Measurements from ENCODE around the gene AGPS. TPM values are rescaled to one million over a fixed set of nuclear protein-coding genes. Genes with fewer than 3 reads are reported as not detected.

The AGPS gene
- total RNA-seq, 1 experiment from 2014 or later, result 54.0 TPM

DNA sequence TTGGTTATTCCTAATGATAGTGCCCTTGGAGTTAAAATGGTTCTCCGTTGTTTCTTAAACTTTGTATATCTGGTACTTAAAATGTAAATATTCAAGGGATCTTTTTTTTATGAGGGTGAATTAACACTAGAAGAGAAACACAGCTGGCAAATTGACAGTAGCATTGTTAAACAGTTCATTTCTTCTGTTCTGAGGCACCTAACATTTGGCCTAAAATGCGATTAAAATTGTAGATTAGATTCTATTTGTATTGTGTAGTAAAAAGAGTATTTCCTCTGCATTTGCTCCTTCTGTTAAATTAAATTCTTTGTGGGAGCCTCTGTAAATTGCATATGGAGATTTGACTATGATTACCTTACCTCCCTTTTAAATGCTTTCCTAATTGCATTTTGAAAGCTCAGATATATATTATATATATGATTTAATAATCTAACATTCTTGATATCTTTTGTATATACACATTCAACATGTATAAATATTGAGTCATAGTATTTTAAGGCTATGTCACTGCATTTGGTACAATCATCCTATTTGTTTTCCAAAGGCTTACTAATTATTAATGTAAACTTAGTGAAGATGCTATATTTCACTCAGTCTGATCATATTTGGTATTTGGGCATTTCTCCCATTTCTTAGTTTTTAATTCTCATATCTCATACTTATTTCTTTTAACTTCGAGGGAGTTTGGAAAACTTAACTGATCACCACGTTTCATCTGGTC is 124.4 kb downstream of the AGPS start:
- Histone ChIP-seq H3K4me1 (ENCODE audit: low read length) (peaks cover 2% of the 10 kb centered on the region; the same call in 1 of the 2 replicates), H3K4me3 (ENCODE audit: low read length) (no peak overlapping the region), H3K27me3 (ENCODE audit: low read length) (no peaks in the 10 kb centered on the region), H3K36me3 (ENCODE audit: insufficient read depth, low read length) (peaks cover 33% of the 10 kb centered on the region; the same call in 1 of the 2 replicates), H2AFZ (ENCODE audit: low read length) (no peak overlapping the region), H3K9me2 (replicated peaks; ENCODE audit: insufficient read depth, low read length) (no peaks in the 10 kb centered on the region), H3K9ac (ENCODE audit: low read length) (no peak overlapping the region), H3K4me2 (ENCODE audit: low read depth, low read length, poor library complexity, severe bottlenecking) (no peak overlapping the region), H3K79me2 (ENCODE audit: low read length) (peaks cover 6% of the 10 kb centered on the region), H3K27ac (ENCODE audit: low read length) (no peak overlapping the region), H4K20me1 (ENCODE audit: insufficient read depth, low read depth, low read length) (no peaks in the 10 kb centered on the region), H3K9me3 (ENCODE audit: low read length) (no peaks in the 10 kb centered on the region)
- DNase-seq, result no peak

- Histone ChIP-seq H4K20me1 (ENCODE audit: insufficient read depth, low read depth, low read length) (no peaks in the 10 kb centered on the region), H3K9me3 (ENCODE audit: low read length) (no peaks in the 10 kb centered on the region), H3K4me3 (ENCODE audit: low read length) (no peak overlapping the region), H3K9me2 (replicated peaks; ENCODE audit: insufficient read depth, low read length) (no peaks in the 10 kb centered on the region), H2AFZ (ENCODE audit: low read length) (no peak overlapping the region), H3K4me2 (ENCODE audit: low read depth, low read length, poor library complexity, severe bottlenecking) (no peak overlapping the region), H3K27ac (ENCODE audit: low read length) (no peak overlapping the region), H3K79me2 (ENCODE audit: low read length) (peaks cover 3% of the 10 kb centered on the region), H3K9ac (ENCODE audit: low read length) (no peak overlapping the region), H3K4me1 (ENCODE audit: low read length) (peaks cover 2% of the 10 kb centered on the region; the same call in 1 of the 2 replicates), H3K36me3 (ENCODE audit: insufficient read depth, low read length) (peaks cover 35% of the 10 kb centered on the region; the same call in 1 of the 2 replicates), H3K27me3 (ENCODE audit: low read length) (no peaks in the 10 kb centered on the region)
- no peak for DNase-seq
Measured at GRCh38 chr2:177518754-177519153, 126.2 kb downstream of the AGPS start.

DNA sequence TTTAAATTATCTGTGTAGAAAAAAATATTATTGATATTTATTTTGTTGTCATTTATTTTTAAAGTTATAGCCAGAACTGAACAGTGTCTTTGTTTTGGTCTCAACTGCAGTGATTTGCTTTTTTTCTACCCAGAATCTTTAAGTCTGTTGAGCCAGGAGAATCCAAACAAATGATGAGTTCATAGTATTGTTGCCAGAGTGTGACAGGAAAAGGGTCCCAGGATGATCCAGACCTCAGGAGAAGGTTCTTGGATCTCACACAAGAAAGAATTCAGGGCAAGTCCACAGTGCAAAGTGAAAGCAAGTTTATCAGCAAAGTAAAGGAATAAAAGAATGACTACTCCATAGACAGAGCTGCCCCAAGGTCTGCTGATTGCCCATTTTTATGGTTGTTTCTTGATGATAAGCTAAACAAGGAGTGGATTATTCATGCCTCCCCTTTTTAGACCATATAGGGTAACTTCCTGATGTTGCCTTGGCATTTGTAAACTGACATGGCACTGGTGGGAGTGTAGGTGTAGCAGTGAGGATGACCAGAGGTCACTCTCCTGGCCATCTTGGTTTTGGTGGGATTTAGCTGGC is 127.1 kb downstream of the AGPS start:
- Histone ChIP-seq H3K36me3 (ENCODE audit: insufficient read depth, low read length) (peaks cover 32% of the 10 kb centered on the region; the same call in 1 of the 2 replicates), H3K27ac (ENCODE audit: low read length) (no peak overlapping the region), H3K4me1 (ENCODE audit: low read length) (no peaks in the 10 kb centered on the region), H3K4me2 (ENCODE audit: low read depth, low read length, poor library complexity, severe bottlenecking) (no peak overlapping the region), H3K9ac (ENCODE audit: low read length) (no peak overlapping the region), H3K79me2 (ENCODE audit: low read length) (peaks cover 3% of the 10 kb centered on the region), H4K20me1 (ENCODE audit: insufficient read depth, low read depth, low read length) (no peaks in the 10 kb centered on the region), H3K27me3 (ENCODE audit: low read length) (no peaks in the 10 kb centered on the region), H3K9me2 (replicated peaks; ENCODE audit: insufficient read depth, low read length) (no peaks in the 10 kb centered on the region), H3K4me3 (ENCODE audit: low read length) (no peak overlapping the region), H3K9me3 (ENCODE audit: low read length) (no peaks in the 10 kb centered on the region), H2AFZ (ENCODE audit: low read length) (no peak overlapping the region)
- no peak for DNase-seq

GRCh38 chr2:177520324-177520723 is 127.8 kb downstream of the AGPS start:
- no peaks in the 10 kb centered on the region for H3K4me1 ChIP-seq (ENCODE audit: low read length)
- H3K79me2 ChIP-seq (ENCODE audit: low read length), result peaks cover 3% of the 10 kb centered on the region
- no peaks in the 10 kb centered on the region for H3K9me2 ChIP-seq (replicated peaks; ENCODE audit: insufficient read depth, low read length)
- H3K4me3 ChIP-seq (ENCODE audit: low read length), result no peak overlapping the region
- H2AFZ ChIP-seq (ENCODE audit: low read length), result no peak overlapping the region
- H3K9me3 ChIP-seq (ENCODE audit: low read length), result no peaks in the 10 kb centered on the region
- no peak overlapping the region for H3K27ac ChIP-seq (ENCODE audit: low read length)
- H3K36me3 ChIP-seq (ENCODE audit: insufficient read depth, low read length), result peaks cover 30% of the 10 kb centered on the region; the same call in 1 of the 2 replicates
- no peaks in the 10 kb centered on the region for H3K27me3 ChIP-seq (ENCODE audit: low read length)
- H3K9ac ChIP-seq (ENCODE audit: low read length), result no peak overlapping the region
- H4K20me1 ChIP-seq (ENCODE audit: insufficient read depth, low read depth, low read length), result no peaks in the 10 kb centered on the region
- DNase-seq, result no peak
- no peak overlapping the region for H3K4me2 ChIP-seq (ENCODE audit: low read depth, low read length, poor library complexity, severe bottlenecking)

DNA sequence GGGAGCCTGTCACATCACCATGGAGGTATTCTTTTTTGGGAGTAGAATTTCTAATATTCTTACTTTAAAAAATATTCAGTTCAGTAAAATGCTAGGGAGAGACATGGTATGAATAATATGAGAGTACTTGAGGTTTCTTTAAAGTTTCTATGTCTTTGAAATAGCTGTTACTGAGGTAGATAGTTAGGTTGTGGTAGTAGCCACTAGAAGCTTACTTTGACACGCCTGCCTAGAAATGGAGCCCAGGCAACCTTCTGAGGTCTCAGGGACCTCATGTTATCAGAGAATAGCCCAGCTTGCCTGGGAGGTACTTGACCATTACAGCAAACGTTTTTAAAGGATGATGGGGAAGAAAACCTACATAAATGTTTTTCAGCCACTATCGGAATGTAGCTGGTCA is 131.2 kb downstream of the AGPS start:
- H3K27me3 ChIP-seq (ENCODE audit: low read length), result no peaks in the 10 kb centered on the region
- no peak overlapping the region for H3K4me3 ChIP-seq (ENCODE audit: low read length)
- no peak overlapping the region for H3K9ac ChIP-seq (ENCODE audit: low read length)
- no peaks in the 10 kb centered on the region for H3K9me2 ChIP-seq (replicated peaks; ENCODE audit: insufficient read depth, low read length)
- no peak overlapping the region for H2AFZ ChIP-seq (ENCODE audit: low read length)
- no peaks in the 10 kb centered on the region for H3K9me3 ChIP-seq (ENCODE audit: low read length)
- peaks cover 7% of the 10 kb centered on the region for H3K79me2 ChIP-seq (ENCODE audit: low read length)
- DNase-seq, result no peak
- H3K36me3 ChIP-seq (ENCODE audit: insufficient read depth, low read length), result peaks cover 27% of the 10 kb centered on the region; the same call in 1 of the 2 replicates
- H4K20me1 ChIP-seq (ENCODE audit: insufficient read depth, low read depth, low read length), result no peaks in the 10 kb centered on the region
- no peak overlapping the region for H3K27ac ChIP-seq (ENCODE audit: low read length)
- H3K4me1 ChIP-seq (ENCODE audit: low read length), result no peaks in the 10 kb centered on the region
- no peak overlapping the region for H3K4me2 ChIP-seq (ENCODE audit: low read depth, low read length, poor library complexity, severe bottlenecking)

DNA sequence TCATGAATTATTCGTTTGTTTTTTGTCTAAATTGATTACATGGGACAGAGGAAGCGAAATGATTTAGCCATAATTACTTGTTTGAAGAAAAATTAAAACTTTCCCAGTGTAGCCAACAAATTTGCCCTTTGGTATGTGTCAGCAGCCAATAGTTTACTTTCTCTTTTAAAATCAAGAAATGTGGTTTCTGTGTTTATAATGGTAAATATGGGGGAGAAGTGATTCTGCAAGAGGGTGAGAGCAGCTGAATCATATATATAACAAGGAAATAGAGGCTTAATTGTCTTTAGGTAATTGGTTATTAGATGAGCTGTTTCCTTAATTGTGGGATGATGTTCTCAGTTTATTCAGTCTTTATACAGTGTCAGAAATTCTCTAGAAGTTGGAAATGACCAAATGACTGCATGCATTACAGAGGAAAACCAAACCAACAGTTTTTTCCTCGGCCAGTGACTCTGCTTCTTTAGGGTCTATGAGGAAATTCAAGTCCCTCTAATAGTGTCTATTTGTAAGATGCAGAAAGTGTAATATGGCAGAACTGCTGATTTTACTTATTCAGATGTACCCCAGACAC is 132.9 kb downstream of the AGPS start:
- H3K27me3 ChIP-seq (ENCODE audit: low read length), result no peaks in the 10 kb centered on the region
- no peaks in the 10 kb centered on the region for H3K4me1 ChIP-seq (ENCODE audit: low read length)
- H2AFZ ChIP-seq (ENCODE audit: low read length), result no peak overlapping the region
- no peaks in the 10 kb centered on the region for H3K9me3 ChIP-seq (ENCODE audit: low read length)
- H3K4me3 ChIP-seq (ENCODE audit: low read length), result no peak overlapping the region
- no peaks in the 10 kb centered on the region for H4K20me1 ChIP-seq (ENCODE audit: insufficient read depth, low read depth, low read length)
- no peaks in the 10 kb centered on the region for H3K9me2 ChIP-seq (replicated peaks; ENCODE audit: insufficient read depth, low read length)
- H3K4me2 ChIP-seq (ENCODE audit: low read depth, low read length, poor library complexity, severe bottlenecking), result no peak overlapping the region
- no peak overlapping the region for H3K9ac ChIP-seq (ENCODE audit: low read length)
- no peak for DNase-seq
- no peak overlapping the region for H3K27ac ChIP-seq (ENCODE audit: low read length)
- 0 out of 2 replicates have a peak, but pooled peaks cover 8% of the 10 kb centered on the region for H3K79me2 ChIP-seq (ENCODE audit: low read length)
- H3K36me3 ChIP-seq (ENCODE audit: insufficient read depth, low read length), result peaks cover 22% of the 10 kb centered on the region; the same call in 1 of the 2 replicates

GRCh38 chr2:177528351-177528933 is 135.9 kb downstream of the AGPS start:
- Histone ChIP-seq H3K9ac (ENCODE audit: low read length) (no peak overlapping the region), H2AFZ (ENCODE audit: low read length) (no peak overlapping the region), H3K4me2 (ENCODE audit: low read depth, low read length, poor library complexity, severe bottlenecking) (no peak overlapping the region)

GRCh38 chr2:177529166-177529565 is 136.6 kb downstream of the AGPS start:
- no peak overlapping the region for H3K9ac ChIP-seq (ENCODE audit: low read length)
- DNase-seq, result no peak
- no peak overlapping the region for H3K4me2 ChIP-seq (ENCODE audit: low read depth, low read length, poor library complexity, severe bottlenecking)
- no peak overlapping the region for H2AFZ ChIP-seq (ENCODE audit: low read length)
- H3K4me3 ChIP-seq (ENCODE audit: low read length), result no peak overlapping the region
- H3K36me3 ChIP-seq (ENCODE audit: insufficient read depth, low read length), result peaks cover 9% of the 10 kb centered on the region; the same call in 1 of the 2 replicates
- 0 out of 2 replicates have a peak, but pooled peaks cover 8% of the 10 kb centered on the region for H3K79me2 ChIP-seq (ENCODE audit: low read length)
- no peak overlapping the region for H3K27ac ChIP-seq (ENCODE audit: low read length)
- H3K4me1 ChIP-seq (ENCODE audit: low read length), result no peaks in the 10 kb centered on the region
- H4K20me1 ChIP-seq (ENCODE audit: insufficient read depth, low read depth, low read length), result no peaks in the 10 kb centered on the region
- H3K27me3 ChIP-seq (ENCODE audit: low read length), result no peaks in the 10 kb centered on the region
- H3K9me3 ChIP-seq (ENCODE audit: low read length), result no peaks in the 10 kb centered on the region
- H3K9me2 ChIP-seq (replicated peaks; ENCODE audit: insufficient read depth, low read length), result no peaks in the 10 kb centered on the region

More at GRCh38 chr2:177528351-177528933, 135.9 kb downstream of the AGPS start:
- Histone ChIP-seq H3K27ac (ENCODE audit: low read length) (no peak overlapping the region), H3K9me3 (ENCODE audit: low read length) (no peaks in the 10 kb centered on the region), H4K20me1 (ENCODE audit: insufficient read depth, low read depth, low read length) (no peaks in the 10 kb centered on the region), H3K36me3 (ENCODE audit: insufficient read depth, low read length) (peaks cover 16% of the 10 kb centered on the region; the same call in 1 of the 2 replicates), H3K79me2 (ENCODE audit: low read length) (0 out of 2 replicates have a peak, but pooled peaks cover 8% of the 10 kb centered on the region), H3K27me3 (ENCODE audit: low read length) (no peaks in the 10 kb centered on the region), H3K4me1 (ENCODE audit: low read length) (no peaks in the 10 kb centered on the region), H3K9me2 (replicated peaks; ENCODE audit: insufficient read depth, low read length) (no peaks in the 10 kb centered on the region), H3K4me3 (ENCODE audit: low read length) (no peak overlapping the region)
- DNase-seq, result no peak
